HG03469 (cell line): Measurements from ENCODE around the gene ITPRID1.
A peak's percentile ranks its signal among the peaks of the same experiment; 100 is the strongest.
"Not testable (repeated sequence)": the region's sequence is repeated elsewhere in the genome, so short reads cannot be mapped to it uniquely, and the experiment has no call there.

ENCODE experiments used
- ATAC-seq: cut with Tn5 transposase; IDR thresholded peaks from one replicate; pipeline ENCODE4 v1.9.1; 2021; ENCODE audit warnings: mild to moderate bottlenecking, moderate library complexity, moderate number of reproducible peaks; ENCODE audit not compliant: unreplicated experiment

ITPRID1 gene

DNA sequence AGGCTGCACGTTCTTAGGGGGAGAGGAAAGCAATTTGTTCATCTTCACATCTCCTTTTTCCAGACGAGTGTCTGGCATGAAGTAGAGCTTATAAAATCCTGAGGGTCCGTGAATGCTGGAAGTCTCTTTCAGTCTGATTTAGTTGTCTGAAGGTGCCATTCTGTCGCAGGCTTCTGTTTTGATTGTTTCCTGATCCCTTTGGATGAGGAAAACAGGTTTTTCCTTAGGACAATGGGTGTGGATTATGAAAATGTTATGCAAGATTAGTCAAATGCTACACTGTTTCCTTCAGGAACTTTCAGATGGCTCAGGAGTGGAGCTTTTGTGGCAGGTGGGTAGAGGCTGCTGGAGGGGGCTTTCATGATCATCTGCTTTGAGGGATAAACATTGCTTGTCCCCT lies at the start of gene ITPRID1:
TSS of gene ITPRID1 (plus strand) at position 301 of the 400 bp plus-strand sequence. CDS start 38,935 bp downstream, outside the sequence.
- no peak for ATAC-seq

DNA sequence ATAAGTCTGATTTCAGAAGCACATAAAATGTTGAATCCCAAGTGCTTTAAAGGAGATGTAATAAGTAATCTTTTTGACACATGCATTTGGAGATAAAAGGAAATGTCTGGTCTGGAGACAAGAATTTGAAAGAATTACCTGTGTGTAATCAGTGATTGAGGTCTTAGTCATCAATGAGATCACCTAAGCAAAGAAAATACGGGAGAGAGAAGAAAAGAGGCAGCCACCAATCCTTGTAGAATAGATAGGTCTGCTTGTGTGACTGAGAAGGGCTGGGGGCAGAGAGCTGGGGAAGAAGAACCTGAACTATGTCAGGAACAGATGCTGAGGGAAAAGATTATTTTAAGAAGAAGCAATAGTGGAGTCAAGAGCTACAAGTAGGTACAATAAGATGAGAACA lies 49.3 kb upstream of the ITPRID1 start:
- no peak for ATAC-seq

DNA sequence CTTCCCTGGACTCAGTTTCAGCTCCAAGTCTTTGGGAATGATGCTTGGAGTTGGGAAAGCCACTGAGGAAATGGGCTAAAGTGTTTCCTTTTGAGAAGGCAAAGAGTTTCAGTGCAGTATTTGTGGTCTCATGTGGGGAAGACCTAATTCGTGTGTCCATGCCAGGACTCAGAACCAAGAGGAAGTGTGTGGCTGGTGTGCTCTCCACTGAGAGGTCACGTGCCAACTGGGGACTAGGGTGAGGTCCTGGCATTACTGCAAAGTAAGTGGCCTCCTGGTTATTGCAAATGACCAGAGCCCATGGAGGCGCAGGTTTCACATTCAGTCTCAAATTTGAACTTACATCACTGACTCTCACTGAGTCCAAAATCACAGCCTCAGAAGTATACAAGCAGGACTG lies 48.6 kb upstream of the ITPRID1 start:
- no peak for ATAC-seq

DNA sequence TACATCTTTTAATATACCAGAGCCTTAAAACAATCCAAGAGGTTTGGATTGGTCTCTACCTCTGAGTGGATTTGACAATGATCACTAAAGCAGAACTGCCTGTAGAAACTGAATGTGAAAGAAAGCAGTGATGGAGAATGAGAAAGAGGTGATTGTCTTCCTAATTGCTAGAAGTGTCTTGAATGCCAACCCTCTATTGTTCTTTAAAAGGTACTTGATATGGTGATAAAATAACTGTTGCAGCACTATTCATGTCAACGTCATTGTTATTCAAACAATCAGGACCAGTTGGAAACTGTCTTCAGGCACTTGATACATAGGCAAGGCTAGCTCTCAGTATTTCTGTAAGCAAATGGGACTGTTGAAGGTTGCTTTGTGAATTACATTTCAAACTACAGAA lies 47.9 kb upstream of the ITPRID1 start:
- no peak for ATAC-seq

DNA sequence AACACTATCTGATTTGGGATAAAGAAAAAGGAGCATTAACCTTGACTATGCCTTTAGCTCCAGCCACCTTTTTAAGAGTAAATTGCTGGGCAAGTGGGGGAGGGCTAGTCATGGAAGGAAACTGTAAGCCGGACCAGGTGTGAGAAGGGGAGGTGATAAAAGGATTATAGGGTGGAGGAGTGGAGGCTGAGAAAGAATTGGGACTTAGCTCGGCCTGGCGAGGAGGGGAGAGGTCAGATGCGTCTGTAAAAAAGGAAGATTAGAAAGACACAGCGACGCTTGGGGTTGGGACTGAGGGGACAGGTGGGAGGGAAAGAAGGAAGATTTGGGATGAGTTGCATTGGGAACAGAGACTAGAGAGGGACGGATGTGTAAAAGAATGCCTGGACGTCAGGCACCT lies 43.0 kb upstream of the ITPRID1 start:
- ATAC-seq = not testable (repeated sequence)

DNA sequence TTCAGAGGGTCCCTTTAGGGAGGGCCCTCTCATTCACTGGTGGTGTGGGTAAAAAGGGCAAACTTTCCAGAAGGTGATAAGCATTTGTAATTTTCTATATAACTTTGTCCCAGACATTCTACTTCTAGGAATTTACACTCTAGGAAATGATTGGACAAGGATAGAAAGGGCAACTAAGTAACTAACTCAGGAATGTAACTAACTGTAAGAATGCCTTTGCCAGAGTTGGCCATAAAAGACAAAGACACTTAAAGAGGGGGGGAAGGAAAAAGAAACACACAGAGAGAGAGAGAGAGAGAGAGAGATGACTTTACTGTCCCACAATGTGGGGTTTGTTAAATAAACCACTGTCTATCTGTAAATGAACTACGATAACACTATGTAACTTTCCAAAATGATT lies 38.5 kb upstream of the ITPRID1 start:
- no peak for ATAC-seq

DNA sequence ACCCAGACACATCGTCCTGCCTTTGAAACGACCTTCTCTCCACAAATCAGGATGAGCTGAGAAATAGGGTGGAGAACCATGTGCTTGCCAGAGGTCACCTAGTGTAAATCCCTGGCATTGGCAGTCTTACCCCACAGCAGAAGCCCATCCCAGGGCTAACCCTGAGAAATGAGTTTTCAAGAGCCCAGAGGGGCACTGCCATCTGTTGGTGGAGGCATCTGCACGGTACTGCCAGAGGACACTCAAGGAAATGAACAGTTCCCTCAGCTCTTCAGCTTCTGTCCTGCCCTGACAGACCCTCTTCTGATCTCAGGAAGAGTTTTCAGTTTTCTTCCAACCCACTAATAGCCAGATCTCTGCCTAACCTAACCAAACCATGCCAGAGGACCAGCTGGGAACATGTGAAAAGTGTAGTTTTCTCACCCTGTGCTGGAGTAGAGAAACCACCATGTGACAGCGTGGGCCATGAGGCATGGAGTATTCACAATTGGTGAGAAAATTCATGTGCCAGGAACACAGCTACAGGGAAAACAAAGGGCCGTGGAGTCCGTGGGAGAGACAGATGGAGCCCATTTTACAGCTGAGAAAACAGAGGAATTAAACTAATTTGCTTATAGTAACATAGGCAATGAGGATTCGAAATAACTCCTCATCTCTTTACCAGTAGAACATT lies 37.7 kb upstream of the ITPRID1 start:
- ATAC-seq = no peak

DNA sequence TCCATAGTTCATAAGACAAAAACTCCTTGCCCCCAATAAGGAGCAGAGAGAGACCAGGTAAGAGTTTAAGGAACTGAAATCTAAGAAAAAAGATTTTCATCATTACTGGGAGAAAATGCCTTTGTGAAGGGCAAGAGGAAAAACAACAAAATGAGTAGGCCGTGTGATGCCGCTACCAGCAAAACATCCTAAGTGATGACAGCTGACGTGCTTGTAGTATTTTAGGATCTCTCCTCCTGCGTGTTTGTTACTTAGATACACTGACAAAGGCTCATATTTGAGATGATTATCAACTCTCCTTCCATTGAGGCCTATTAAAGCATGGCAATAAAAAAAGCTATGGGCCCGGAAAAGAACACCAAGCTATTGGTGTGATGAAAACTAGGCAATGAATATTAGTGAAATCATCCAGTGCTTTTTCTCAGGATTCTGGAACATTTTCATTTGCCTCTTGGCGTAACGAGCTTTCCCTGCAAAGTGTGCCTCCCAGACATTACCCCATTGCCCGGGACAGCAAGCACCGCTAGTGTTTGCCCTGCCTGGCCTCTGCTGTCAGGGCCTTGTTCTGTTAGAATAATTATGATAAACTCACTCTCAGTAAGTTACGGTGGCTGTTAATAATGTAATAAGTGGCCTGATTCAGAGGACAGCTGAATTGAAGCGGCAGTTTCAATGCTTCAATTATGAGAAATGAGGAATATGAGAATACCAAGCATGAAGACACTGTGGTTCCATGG lies 36.8 kb upstream of the ITPRID1 start:
- ATAC-seq = no peak

DNA sequence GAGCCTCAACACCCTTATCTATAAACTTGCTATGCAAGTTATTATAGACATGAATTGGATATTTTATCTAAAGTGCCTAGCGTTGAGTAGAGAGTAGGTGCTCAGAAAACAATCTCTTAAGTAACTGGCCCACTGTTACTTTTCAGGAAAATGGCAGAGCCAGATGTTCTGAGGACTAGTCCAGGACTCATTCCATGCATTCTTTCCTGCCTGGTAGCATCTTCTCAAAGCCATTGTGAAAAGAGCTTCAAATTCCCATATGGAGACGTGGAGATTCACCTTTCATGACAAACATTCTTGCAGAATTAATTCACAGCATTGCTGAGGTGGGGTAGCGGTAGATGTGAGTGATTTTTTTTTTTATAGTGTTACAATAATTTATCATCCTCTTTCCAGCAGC lies 35.9 kb upstream of the ITPRID1 start:
- ATAC-seq = no peak

DNA sequence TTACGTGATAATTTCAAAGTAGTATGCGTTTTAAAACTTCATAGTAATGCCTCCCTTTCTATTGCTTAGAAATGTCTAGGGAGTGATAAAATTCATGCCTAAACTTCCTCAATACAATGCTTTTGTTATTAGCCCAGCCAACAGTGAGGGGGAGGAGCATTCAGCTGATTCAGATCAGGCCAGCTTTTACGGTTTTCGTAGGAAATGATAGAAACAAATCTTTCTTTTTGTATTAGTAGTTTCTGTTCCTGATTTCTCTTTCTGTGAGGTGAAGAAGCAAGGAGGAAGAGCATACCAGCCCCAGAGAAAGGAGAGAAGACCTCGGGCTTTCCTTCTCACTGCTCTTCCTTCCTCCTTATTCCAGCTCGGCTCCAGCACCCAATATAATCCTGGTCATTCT lies 35.2 kb upstream of the ITPRID1 start:
- peak; percentile 92 for ATAC-seq

DNA sequence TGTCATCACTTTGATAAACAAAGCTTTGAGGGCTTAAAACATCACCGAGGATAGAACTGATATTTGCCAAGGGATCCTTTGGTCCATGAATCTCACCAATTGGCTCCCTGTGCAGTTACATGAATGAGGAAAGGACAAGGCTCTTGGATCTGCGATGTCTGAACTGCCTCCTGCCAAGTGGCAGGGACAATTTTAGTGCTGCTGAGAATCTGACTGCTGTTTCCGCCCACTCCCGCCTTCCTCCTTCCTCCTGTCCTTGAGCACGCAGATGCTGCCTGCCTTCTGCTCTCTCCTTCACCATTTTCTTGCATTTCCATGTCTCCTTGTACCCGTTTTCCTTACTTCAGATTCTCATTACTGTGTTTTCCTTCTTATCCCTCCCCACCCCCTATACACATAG lies 26.8 kb upstream of the ITPRID1 start:
- no peak for ATAC-seq

DNA sequence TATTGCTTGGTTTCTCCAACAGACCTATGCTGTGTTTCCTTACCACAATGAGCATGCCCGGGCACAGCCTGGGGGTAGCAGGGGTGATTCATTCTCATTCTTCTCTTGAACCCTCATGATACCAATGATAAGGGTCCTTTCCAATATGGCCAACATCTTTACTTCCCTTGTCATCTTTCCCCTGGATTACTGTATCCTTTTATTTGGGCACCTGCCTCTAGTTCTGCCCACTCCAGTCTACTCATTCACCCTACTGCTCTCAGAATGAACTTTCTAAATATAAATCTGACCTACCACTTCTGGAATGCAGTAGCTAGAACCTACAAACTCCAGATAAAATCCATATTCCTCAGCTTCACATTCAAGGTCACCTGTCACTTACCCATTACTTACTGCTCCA lies 26.4 kb upstream of the ITPRID1 start:
- ATAC-seq = no peak

DNA sequence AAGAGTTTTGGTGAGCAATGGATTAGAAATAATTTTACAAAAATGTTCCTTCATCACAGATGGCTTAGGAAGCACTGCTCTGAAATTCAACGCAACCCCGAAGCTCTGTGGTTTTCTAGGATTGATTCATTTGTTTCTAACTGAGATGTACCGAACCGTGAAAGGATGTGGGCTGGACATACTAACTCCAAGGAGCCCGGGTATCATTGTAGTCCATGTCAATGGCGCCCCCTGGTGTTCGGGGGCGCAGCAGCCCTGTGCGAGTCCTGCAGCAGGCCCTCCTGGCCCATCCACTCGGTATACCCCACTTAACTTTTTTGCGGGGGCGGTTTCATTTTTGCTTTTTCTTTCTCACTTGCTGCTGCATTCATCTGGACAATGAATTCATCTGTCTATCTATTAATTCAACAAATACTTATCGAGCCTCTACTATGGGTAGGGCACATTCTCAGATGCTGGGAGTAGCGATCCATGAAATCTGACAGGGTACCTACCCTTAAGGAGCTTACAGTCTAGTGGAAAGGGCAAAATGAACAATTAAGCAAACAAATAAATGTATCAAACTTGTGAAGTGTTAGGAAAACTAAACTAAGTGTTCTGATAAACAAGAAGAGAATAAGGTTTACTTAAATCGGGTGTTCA lies 25.2 kb upstream of the ITPRID1 start:
- ATAC-seq = peak; percentile 96

DNA sequence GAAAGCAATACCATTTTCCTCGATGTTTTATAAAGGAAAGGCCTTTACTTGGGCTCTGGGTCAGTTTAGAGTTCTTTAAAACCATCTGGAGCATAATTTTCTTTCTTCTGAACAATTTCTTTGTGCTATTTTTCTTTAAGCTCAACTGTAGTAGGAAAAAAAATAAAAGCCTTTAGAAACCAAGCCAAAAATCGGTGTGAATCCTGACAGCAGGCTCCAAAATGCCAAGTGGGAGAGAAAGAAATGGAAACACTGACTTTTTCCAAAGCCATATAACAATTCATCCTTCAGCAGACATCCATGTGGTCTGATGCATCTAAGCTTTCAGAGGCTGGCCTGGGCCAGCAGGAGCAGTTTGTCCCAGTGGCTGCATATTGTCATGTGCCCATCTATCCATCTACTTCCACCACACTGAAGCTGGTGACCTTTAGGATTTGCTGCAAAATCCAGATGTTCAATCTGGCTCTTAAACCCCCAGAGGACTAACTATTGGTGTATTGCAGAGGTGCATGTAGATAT lies 23.0 kb upstream of the ITPRID1 start:
- no peak for ATAC-seq

DNA sequence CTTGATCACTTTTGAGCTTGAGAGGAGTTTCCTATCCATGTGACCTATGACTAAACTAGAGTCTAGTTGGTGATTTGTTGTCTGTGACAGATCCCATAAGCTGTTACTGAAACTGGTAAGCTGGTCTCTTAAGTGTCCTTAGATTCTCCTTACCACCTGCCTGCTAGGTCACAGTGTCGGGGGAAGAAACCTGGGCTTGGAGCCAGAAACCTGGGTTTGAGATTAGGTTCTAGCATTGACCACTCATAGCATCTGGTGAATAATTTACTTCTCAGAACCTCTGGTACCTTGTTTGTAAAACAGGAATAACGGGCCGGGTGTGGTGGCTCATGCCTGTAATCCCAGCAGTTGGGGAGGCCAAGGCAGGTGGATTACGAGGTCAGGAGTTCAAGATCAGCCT lies 21.8 kb upstream of the ITPRID1 start:
- no peak for ATAC-seq

DNA sequence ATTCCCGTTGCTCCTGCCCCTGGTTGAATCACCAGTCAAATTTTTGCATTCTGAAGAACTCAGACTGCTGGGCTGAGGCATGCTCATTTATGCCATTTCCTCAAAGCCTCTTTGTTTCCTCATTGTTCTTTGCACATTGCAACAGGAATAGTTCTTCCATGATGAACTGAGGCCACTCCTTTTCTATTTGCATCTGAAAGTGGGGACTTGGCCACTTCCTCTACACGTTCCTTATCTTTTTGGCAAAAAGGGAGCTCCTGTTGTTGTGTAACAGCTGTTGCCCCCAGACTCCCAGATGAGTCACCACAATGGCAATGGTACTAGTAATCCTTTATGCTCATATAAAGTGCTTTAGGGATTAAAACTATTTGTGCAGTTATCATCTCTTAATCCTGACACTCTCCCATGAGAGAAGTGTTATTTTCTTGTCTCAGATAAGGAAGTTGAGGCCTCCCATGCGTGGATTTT lies 20.1 kb upstream of the ITPRID1 start:
- ATAC-seq = no peak

DNA sequence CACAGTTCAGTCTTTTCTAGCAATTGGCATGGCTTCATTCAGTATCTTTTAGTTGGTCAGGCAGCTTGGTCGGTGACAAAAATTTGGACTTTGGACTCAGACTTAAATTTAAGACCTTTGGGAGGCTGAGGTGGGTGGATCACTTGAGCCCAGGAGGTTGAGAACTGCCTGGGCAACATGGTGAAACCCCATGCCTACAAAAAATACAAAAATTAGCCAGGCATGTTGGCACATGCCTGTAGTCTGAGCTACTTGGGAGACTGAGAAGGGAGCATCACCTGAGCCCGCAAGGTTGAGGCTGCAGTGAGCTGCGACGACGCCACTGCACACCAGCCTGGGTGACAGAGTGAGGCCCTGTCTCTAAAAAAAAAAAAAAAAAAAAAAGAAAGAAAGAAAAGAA lies 19.5 kb upstream of the ITPRID1 start:
- ATAC-seq = no peak

DNA sequence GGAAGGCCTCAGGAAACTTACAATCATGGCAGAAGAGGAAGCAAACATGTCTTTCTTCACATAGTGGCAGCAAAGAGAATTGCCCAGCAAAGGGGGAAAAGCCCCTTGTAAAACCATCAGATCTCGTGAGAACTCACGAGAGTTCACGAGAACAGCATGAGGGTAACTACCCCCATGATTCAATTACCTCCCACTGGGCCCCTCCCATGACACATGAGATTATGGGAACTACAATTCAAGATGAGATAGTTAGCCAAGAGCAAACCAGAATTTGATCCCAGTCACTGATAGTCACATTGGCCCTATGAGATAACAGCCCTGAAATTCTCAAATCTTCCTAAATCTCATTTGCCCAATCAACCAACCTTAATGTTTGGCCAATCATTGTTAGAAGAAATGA lies 18.2 kb upstream of the ITPRID1 start:
- ATAC-seq = no peak

DNA sequence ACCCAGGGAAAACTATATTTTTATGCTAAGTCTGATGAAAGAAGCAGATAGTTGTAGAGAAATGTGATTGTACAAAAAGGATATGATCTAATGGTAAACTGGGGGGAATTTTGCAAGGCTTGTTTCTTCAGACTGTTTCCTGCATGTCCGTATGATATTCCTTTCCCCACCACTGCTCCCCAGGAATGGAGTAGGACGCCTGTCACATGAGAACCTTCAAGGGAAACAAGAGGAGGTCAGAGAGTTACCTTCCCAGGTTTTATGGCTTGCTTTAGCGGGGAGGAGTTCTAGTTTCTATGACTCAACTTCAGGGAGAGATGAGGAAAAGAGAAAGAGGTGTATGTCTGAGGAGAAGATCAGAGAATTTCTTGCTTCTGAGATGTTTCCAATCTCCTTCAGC lies 16.4 kb upstream of the ITPRID1 start:
- no peak for ATAC-seq

DNA sequence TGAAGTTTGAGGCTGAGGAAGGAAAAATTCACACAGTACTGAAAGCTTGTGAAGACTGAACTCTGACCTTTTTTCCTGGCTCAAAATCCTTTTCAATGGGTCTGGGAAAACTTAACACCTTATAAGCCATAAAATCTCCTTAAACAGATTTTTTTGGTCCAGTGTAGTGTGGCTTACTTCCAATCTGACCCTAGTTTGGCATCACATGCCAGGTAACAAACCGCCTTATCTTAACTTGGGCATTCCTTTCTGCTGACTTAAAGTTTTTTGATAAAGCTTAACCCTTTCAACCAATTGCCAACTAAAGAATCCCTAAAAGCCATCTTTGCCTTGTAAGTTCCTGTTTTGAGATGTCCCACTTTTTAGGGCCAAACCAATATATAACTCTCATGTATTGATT lies 13.2 kb upstream of the ITPRID1 start:
- no peak for ATAC-seq

DNA sequence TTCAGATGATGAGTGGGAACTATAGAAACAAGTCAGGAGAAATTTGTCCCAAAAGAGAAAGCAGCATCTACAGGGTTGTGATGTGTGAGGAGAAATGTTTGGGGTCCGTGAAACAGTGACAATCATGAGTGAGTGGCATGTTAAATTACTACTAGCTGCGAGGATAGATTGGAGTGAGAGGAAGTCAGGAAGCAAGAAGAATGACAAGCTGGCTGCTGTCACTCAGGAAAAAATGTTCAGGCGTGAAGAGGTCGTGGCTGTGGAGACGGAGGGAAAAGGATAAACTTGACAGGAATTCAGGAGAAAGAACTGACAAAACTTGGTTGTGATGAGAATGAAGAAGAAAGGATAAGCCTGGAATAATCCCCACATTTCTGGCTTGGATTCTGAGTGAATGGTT lies 5.1 kb upstream of the ITPRID1 start:
- no peak for ATAC-seq

DNA sequence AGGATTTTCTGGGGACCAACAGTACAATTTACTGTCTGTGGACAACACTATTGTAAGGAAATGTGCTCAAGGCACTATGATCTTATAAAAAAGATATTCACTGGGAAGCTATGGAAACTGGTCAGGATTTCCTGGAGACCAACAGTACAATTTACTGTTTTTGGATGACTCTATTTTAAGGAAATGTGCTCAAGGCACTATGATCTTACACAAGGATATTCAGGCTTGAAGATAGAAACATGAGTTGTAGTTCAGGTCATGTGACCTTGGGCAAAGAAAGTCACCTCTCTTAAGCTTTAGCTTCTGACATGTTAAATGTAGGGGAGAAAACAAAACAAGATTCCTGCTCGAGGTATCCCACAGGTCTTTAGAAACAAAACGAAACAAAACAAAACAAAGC lies 1.7 kb upstream of the ITPRID1 start:
- ATAC-seq = no peak
